Measurements from ENCODE around the gene ACACB. TPM values are rescaled to one million over a fixed set of nuclear protein-coding genes. Genes with fewer than 3 reads are reported as not detected.

ACACB gene
- total RNA-seq, 1 experiment from 2014 or later = 1.0 TPM

DNA sequence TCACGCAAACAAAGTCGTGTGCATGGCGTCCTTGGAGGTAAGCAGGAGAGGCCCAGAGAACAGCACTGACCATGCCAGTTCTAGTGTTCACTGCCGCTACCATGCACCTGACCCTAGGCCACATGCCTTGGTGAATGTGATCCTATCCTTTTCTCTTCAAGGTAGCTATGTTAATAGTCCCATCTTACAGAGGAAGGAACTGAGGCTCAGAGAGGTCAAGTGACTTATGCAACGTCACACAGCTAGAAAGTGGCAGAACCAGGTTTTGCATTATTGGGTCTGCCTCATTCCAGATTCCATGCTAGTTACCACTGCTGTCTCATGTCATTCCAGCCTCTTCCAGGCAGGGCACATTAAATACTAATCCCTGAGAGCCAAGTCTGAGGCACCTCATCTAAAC lies 107.5 kb downstream of the ACACB start:
- Mint-ChIP-seq H3K9me3 (ENCODE audit: unreplicated experiment) (no peaks in the 10 kb centered on the region), H3K36me3 (ENCODE audit: insufficient read depth, unreplicated experiment) (peaks cover 6% of the 10 kb centered on the region), H3K4me1 (ENCODE audit: insufficient read depth, unreplicated experiment) (no peaks in the 10 kb centered on the region), H3K27ac (ENCODE audit: low read depth, unreplicated experiment) (no peak overlapping the region), H3K27me3 (ENCODE audit: insufficient read depth, unreplicated experiment) (no peaks in the 10 kb centered on the region), H3K4me3 (ENCODE audit: unreplicated experiment) (no peak overlapping the region)
- no TSS peak for BruUV-seq (replicated peaks)
- CTCF ChIA-PET = no interaction called here
- POLR2A ChIA-PET = no interaction called here
- TF ChIP-seq, protein P1, sequence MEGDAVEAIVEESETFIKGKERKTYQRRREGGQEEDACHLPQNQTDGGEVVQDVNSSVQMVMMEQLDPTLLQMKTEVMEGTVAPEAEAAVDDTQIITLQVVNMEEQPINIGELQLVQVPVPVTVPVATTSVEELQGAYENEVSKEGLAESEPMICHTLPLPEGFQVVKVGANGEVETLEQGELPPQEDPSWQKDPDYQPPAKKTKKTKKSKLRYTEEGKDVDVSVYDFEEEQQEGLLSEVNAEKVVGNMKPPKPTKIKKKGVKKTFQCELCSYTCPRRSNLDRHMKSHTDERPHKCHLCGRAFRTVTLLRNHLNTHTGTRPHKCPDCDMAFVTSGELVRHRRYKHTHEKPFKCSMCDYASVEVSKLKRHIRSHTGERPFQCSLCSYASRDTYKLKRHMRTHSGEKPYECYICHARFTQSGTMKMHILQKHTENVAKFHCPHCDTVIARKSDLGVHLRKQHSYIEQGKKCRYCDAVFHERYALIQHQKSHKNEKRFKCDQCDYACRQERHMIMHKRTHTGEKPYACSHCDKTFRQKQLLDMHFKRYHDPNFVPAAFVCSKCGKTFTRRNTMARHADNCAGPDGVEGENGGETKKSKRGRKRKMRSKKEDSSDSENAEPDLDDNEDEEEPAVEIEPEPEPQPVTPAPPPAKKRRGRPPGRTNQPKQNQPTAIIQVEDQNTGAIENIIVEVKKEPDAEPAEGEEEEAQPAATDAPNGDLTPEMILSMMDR (IDR thresholded peaks at IDR 0.05; ENCODE audit: unreplicated experiment) = no peak
- no peak for DNase-seq (ENCODE audit: unreplicated experiment)
- intact Hi-C loops (cut with micrococcal nuclease) = no loop called here

DNA sequence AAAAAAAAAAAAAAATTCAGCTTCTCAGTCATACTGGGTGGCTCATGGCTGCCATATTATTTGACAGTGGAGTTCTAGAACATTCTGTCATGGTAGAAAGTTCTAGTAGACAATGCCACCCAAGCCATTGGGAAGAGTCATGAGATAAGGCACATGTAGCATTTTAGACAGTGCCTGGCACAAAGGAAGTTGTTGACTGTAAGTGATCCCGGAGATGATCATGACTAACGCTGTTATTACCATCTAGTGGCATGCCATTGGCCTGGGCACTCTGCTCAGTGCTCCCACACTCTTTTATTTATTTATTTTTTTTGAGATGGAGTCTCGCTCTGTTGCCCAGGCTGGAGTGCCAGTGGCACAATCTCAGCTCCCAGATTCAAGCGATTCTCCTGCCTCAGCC lies 112.3 kb downstream of the ACACB start:
- H3K4me1 Mint-ChIP-seq (ENCODE audit: insufficient read depth, unreplicated experiment) = no peaks in the 10 kb centered on the region
- TF ChIP-seq, protein P1 (IDR thresholded peaks at IDR 0.05; ENCODE audit: unreplicated experiment) = no peak
- no peaks in the 10 kb centered on the region for H3K36me3 Mint-ChIP-seq (ENCODE audit: insufficient read depth, unreplicated experiment)
- no peaks in the 10 kb centered on the region for H3K9me3 Mint-ChIP-seq (ENCODE audit: unreplicated experiment)
- no peak overlapping the region for H3K4me3 Mint-ChIP-seq (ENCODE audit: unreplicated experiment)
- H3K27ac Mint-ChIP-seq (ENCODE audit: low read depth, unreplicated experiment) = no peak overlapping the region
- no TSS peak for BruUV-seq (replicated peaks)
- intact Hi-C loops (cut with micrococcal nuclease) = no loop called here
- no peaks in the 10 kb centered on the region for H3K27me3 Mint-ChIP-seq (ENCODE audit: insufficient read depth, unreplicated experiment)
- ChIA-PET POLR2A (interaction anchor here (0.6 kb wide), 1 partner anchor 454 kb away, joined by 3 read pairs; no protein-coding TSS in a partner anchor), CTCF (interaction anchor here (0.9 kb wide), 1 partner anchor 35 kb away, joined by 4 read pairs; no protein-coding TSS in a partner anchor)
- DNase-seq (ENCODE audit: unreplicated experiment) = no peak

- H3K4me1 Mint-ChIP-seq (ENCODE audit: insufficient read depth, unreplicated experiment) = no peaks in the 10 kb centered on the region
- no peaks in the 10 kb centered on the region for H3K36me3 Mint-ChIP-seq (ENCODE audit: insufficient read depth, unreplicated experiment)
- intact Hi-C loops (cut with micrococcal nuclease) = no loop called here
- ChIA-PET CTCF (interaction anchor here (0.6 to 1.0 kb wide), 2 partner anchors 93 to 198 kb away, joined by 3 to 5 read pairs; no protein-coding TSS in a partner anchor), POLR2A (no interaction called here)
- BruUV-seq (replicated peaks) = no TSS peak
- H3K27ac Mint-ChIP-seq (ENCODE audit: low read depth, unreplicated experiment) = no peak overlapping the region
- no peak overlapping the region for H3K4me3 Mint-ChIP-seq (ENCODE audit: unreplicated experiment)
- no peaks in the 10 kb centered on the region for H3K27me3 Mint-ChIP-seq (ENCODE audit: insufficient read depth, unreplicated experiment)
- TF ChIP-seq, protein P1 (IDR thresholded peaks at IDR 0.05; ENCODE audit: unreplicated experiment) = no peak
- no peaks in the 10 kb centered on the region for H3K9me3 Mint-ChIP-seq (ENCODE audit: unreplicated experiment)
- DNase-seq (ENCODE audit: unreplicated experiment) = no peak
These were observed 113.8 kb downstream of the ACACB start for GRCh38 chr12:109230193-109230592.

DNA sequence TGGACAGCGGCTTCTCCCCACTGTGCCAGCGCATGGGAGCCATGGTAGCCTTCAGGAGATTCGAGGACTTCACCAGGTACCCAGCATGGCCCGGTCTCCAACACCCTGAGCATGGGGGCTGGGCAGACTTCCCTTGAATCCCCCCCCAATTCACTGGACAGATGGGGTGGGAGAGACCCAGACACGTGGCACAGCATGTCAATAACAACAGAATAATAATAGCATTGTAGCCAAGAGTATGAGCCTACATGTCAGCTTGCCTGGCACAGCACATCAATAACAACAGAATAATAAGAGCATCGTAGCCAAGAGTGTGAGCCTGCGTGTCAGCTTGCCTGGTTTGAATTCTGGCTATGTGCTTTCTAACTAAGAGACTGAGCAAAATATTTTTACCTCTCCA lies 116.3 kb downstream of the ACACB start:
- Mint-ChIP-seq H3K36me3 (ENCODE audit: insufficient read depth, unreplicated experiment) (no peaks in the 10 kb centered on the region), H3K4me3 (ENCODE audit: unreplicated experiment) (no peak overlapping the region), H3K27me3 (ENCODE audit: insufficient read depth, unreplicated experiment) (no peaks in the 10 kb centered on the region), H3K27ac (ENCODE audit: low read depth, unreplicated experiment) (no peak overlapping the region), H3K4me1 (ENCODE audit: insufficient read depth, unreplicated experiment) (no peaks in the 10 kb centered on the region), H3K9me3 (ENCODE audit: unreplicated experiment) (no peaks in the 10 kb centered on the region)
- no TSS peak for BruUV-seq (replicated peaks)
- intact Hi-C loops (cut with micrococcal nuclease) = no loop called here
- TF ChIP-seq, protein P1 (IDR thresholded peaks at IDR 0.05; ENCODE audit: unreplicated experiment) = no peak
- no peak for DNase-seq (ENCODE audit: unreplicated experiment)
- CTCF ChIA-PET = no interaction called here
- POLR2A ChIA-PET = no interaction called here

Measured in MCF 10A (cell line).